KOPT-K1 (cell line): ENCODE measurements around the gene PHLDA3.

Source experiments
- H3K27ac ChIP-seq: fragments of 200-600 bp; sonication (generic); 2 replicates; pipeline ENCODE4 v1.5.1; 2016; ENCODE audit warnings: antibody characterized with exemption, mild to moderate bottlenecking, low read depth, low read length; ENCODE audit not compliant: poor library complexity, severe bottlenecking
- H3K36me3 ChIP-seq: fragments of 200-600 bp; sonication (generic); 2 replicates; pipeline ENCODE4 v1.5.1; 2017; ENCODE audit warnings: antibody characterized with exemption, mild to moderate bottlenecking, low read length, moderate library complexity; ENCODE audit not compliant: insufficient read depth
- H3K9me3 ChIP-seq: fragments of 200-600 bp; sonication (generic); 2 replicates; pipeline ENCODE4 v1.5.1; 2017; ENCODE audit warnings: antibody characterized with exemption, low read length, mild to moderate bottlenecking; ENCODE audit not compliant: insufficient read depth, poor library complexity, severe bottlenecking

The PHLDA3 gene

DNA sequence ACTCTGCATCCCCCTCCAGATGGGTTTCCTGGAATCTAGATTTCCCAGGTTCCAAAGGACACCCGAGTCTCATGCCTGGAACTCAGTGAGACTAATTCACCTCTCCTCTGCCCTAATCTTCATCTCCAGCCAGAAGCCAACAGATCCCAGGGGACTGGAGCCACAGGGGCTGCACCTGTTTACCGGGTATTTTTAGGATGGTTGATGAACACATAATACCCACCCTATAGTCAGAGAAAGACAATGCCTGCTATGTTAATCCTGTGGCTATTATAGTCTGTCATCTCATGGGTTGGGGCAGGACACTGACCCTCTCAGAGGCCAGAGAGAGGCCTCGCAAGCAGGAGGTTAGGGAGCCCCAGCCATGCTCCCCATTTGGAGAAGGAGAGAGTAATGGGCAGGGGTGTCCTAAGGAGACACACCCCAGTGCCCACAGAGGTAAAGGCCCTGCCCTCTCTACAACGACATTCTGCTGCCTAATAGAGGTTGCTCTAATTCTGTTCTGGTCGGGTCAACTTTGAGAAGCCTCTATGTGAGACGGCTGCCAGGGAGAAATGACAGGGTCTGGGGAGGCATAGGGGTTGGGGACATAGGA lies 46.5 kb downstream of the PHLDA3 start:
- no peak overlapping the region for H3K27ac ChIP-seq
- H3K36me3 ChIP-seq: no peaks in the 10 kb centered on the region
- H3K9me3 ChIP-seq: no peaks in the 10 kb centered on the region

DNA sequence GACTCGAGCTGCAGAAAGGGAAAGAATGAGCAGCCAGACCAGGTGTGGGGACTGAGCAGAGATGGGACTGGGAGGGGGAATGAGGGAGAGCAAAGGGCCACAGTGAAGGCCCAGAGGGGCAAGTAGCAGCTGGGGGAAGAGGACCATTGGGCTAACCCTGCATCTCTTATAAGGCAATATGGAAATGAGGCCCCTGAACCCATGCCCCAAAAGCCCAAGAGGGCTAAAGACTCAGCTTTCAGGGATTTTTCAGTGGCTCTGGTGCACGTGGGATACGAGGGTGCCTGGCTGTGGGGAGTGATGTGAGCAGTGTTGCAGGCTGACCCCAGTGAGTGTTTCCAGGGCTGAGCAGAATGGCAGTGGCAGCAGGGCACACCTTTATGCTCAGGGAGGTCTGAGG lies 47.0 kb downstream of the PHLDA3 start:
- H3K9me3 ChIP-seq: no peaks in the 10 kb centered on the region
- no peaks in the 10 kb centered on the region for H3K36me3 ChIP-seq
- H3K27ac ChIP-seq: no peak overlapping the region

DNA sequence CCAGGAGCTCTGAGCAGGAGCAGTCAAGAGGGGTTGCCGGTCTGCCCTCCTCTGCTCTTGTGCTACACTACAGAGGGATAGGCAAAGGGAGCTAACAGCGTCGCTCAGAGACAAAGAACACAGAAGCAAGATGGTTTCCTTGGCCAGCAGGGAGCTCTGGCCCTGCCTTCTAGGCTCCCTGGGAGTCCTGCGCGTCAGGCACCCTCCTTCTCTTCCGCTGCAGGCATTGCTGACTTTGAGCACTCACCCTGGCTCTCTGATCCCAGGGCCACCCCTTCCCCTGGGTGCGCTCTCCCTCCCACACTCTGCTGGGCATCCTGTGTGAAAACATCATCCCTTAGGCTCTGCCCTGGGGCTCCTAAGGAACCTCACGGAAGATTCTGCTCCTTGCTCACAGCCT lies 47.9 kb downstream of the PHLDA3 start:
- Histone ChIP-seq H3K9me3 (no peaks in the 10 kb centered on the region), H3K27ac (no peak overlapping the region), H3K36me3 (no peaks in the 10 kb centered on the region)

DNA sequence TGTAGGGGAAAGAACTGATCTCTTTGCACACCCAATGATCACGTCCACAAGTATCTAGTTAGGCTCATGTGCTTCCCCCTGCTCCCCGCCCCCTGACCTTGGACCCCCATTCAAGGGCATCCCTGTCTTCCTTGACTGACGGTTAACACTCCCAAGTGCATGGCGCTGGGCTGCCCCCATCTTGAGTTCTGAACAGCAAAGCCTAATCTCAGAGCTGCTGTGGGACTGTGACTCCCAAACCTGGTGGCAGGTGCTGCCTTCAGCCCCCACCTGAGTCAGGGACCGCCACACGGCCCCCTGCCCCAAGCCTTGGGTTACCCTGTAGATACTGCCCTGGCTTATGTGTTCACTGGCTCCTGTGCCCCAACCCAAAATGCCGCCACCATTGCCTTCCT lies 48.4 kb downstream of the PHLDA3 start:
- Histone ChIP-seq H3K36me3 (no peaks in the 10 kb centered on the region), H3K9me3 (no peaks in the 10 kb centered on the region), H3K27ac (no peak overlapping the region)

DNA sequence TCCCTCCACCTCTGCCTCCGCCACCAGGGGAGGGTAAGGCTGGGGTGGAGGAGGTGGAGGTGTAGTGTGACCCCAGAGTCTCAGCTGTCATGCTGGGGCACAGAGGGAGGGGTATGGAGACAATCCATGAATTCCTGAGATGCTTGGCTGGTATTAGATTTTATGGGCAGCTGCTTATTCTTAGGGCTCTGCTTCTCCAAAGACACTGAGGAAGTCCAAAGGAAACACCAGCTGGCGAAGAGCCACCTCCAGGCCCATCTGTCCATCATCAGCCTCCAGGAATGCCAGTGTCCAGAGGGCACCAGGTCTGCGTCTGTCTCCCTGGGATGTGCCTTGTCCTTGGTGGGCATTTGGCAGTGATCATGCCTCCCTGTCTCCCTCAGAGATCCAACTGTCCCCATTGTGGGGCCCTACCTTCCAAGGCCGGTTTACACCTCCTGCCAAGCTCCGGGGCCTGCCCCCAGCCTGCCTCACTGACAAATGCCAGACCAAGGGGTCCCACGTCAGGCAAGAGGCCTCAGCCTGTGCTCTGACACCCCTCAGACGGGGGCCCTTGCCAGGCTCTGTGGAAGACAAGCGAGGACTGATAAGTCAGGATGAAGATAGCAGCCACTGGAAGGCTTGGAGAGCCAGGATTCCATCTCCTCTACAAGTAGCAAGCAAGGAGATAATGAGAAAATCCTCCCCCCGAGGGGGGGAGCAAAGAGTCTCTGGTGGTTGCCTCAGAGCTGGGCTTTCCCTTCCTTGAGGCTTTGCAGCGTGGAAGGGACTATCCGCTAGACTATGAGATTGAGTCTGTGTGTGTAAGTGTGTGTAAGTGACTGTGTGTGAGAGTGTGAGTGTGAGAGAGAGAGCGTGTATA lies 49.0 kb downstream of the PHLDA3 start:
- Histone ChIP-seq H3K27ac (no peak overlapping the region), H3K9me3 (no peaks in the 10 kb centered on the region), H3K36me3 (no peaks in the 10 kb centered on the region)

DNA sequence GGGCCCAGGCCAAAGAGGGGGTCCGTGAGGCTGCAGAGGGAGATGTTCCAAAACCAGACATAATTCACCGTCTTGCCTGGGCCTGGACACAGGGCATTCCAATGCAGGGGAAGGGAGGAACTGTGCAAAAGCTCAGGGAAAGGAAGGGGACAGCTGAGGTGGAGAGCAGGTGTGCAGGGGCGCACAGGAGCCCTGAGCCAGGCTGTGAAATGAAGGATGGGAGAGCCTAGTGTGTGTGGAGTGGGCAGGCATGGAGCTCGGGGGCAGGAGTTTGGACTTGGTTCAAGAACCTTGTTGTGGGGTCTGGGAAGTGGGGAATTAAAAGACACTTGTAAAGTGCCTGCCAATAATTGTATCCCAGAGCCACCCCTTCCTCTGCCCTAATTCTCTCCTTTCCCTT lies 49.7 kb downstream of the PHLDA3 start:
- Histone ChIP-seq H3K36me3 (no peaks in the 10 kb centered on the region), H3K9me3 (no peaks in the 10 kb centered on the region), H3K27ac (no peak overlapping the region)

DNA sequence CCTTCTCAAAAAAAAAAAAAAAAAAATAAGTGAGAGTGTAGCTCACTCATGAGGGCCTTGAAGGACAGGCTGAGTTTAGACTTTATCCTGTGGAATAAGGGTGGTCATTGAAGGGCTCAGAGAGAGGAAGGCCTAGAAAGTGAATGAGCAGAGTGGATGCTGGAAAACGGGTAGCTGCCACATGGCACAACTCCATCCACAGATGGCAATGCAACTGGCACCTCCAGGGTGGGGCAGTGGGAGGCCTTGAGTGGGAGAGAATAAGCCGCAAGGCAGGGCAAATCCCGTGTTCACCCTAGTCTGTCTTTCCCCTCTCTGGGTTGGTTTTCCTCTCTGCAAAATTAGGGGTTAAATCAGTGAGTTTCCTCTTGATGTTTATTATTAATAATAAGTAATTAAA lies 50.5 kb downstream of the PHLDA3 start:
- Histone ChIP-seq H3K27ac (no peak overlapping the region), H3K36me3 (no peaks in the 10 kb centered on the region), H3K9me3 (no peaks in the 10 kb centered on the region)
